GM12878 (cell line): Measurements from ENCODE around the gene ALOX12B. TPM values are rescaled to one million over a fixed set of nuclear protein-coding genes. Genes with fewer than 3 reads are reported as not detected.

ENCODE experiments used
- ATAC-seq: fragments of 200-7000 bp; cut with Tn5 transposase; 3 replicates; pipeline ENCODE4 v1.9.1; 2020; ENCODE audit warnings: mild to moderate bottlenecking, moderate library complexity
- BruUV-seq: library from RNA; stranded (reverse); fragments of 400-500 nt; replicated peaks from 2 replicates; lab custom pipeline; 2021; lab: Mats Ljungman, UMichigan
- CTCF ChIA-PET: fragments of 300-600 bp; sonication (Branson Sonifier 250); formaldehyde crosslinking; extraction: SDS; loops from one replicate; lab custom pipeline; 2021; ENCODE audit warnings: inconsistent platforms; lab: Yijun Ruan, JAX
- POLR2A ChIA-PET: fragments of 350-600 bp; formaldehyde crosslinking; extraction: SDS; loops from one replicate; lab custom pipeline; 2021; ENCODE audit warnings: inconsistent platforms; lab: Charles Lee
- RAD21 ChIA-PET: fragments of 300-600 bp; sonication (Branson Sonifier 250); formaldehyde crosslinking; loops from one replicate; lab custom pipeline; 2023; ENCODE audit warnings: antibody characterized with exemption; ENCODE audit not compliant: unreplicated experiment; lab: Charles Lee
- SMC1A ChIA-PET: fragments of 300-600 bp; sonication (Branson Sonifier 250); formaldehyde crosslinking; loops from one replicate; lab custom pipeline; 2023; ENCODE audit not compliant: unreplicated experiment, uncharacterized antibody; lab: Charles Lee
- DNase-seq: peaks from one replicate; pipeline ENCODE4 v3.0.0-alpha.2; 2011; ENCODE audit warnings: low read depth, low spot score
- FAIRE-seq: peaks from 3 replicates; lab custom pipeline; 2011; peaks lifted over from hg19 to GRCh38; lab: Jason Lieb, UNC
- H2AFZ ChIP-seq: 2 replicates; pipeline ENCODE4 v1.6.0; 2011; ENCODE audit warnings: low read depth, low read length, control low read depth; ENCODE audit not compliant: control insufficient read depth
- H3K27ac ChIP-seq: 2 replicates; pipeline ENCODE4 v1.5.1; 2011; ENCODE audit warnings: control low read depth; ENCODE audit not compliant: control insufficient read depth, insufficient read depth
- H3K27me3 ChIP-seq, 2 experiments: replicated peaks in 1 of 2; 2 replicates each; pipeline versions ENCODE4 v1.6.0 to v1.6.1; 2011; ENCODE audit warnings: low read length in 1 of 2; ENCODE audit not compliant: control insufficient read depth in 2 of 2, insufficient read depth in 2 of 2
- H3K36me3 ChIP-seq, 2 experiments: 2 replicates each; pipeline ENCODE4 v1.5.1; 2011; ENCODE audit warnings: low read length in 1 of 2; ENCODE audit not compliant: control insufficient read depth in 2 of 2, insufficient read depth in 2 of 2
- H3K4me1 ChIP-seq: 2 replicates; pipeline ENCODE4 v1.6.1; 2011; ENCODE audit warnings: mild to moderate bottlenecking, low read length, moderate library complexity, mixed read lengths; ENCODE audit not compliant: control insufficient read depth, insufficient read depth
- H3K4me2 ChIP-seq: 2 replicates; pipeline ENCODE4 v1.6.0; 2011; ENCODE audit warnings: control low read depth; ENCODE audit not compliant: control insufficient read depth, insufficient read depth
- H3K4me3 ChIP-seq: fragments of 200-600 bp; sonication (generic); 2 replicates; pipeline ENCODE4 v1.5.1; 2016
- H3K79me2 ChIP-seq: 2 replicates; pipeline ENCODE4 v1.6.0; 2011; ENCODE audit warnings: low read length; ENCODE audit not compliant: control insufficient read depth, insufficient read depth
- H3K9ac ChIP-seq: 2 replicates; pipeline ENCODE4 v1.8.0; 2011; ENCODE audit warnings: low read length, control low read depth, mixed read lengths; ENCODE audit not compliant: control insufficient read depth, insufficient read depth
- H3K9me3 ChIP-seq: replicated peaks from 3 replicates; pipeline ENCODE4 v1.5.1; 2011; ENCODE audit warnings: mild to moderate bottlenecking, low read length; ENCODE audit not compliant: control insufficient read depth, insufficient read depth
- H4K20me1 ChIP-seq: 2 replicates; pipeline ENCODE4 v1.6.0; 2011; ENCODE audit not compliant: control insufficient read depth, insufficient read depth
- CHD4 ChIP-seq: fragments of 200-600 bp; sonication (generic); IDR thresholded peaks from 2 replicates; pipeline ENCODE4 v1.6.1; 2016; ENCODE audit warnings: mild to moderate bottlenecking
- IRF4 ChIP-seq: IDR thresholded peaks from 2 replicates; pipeline ENCODE4 v1.6.1; 2011; ENCODE audit warnings: low read depth, low read length
- KDM1A ChIP-seq: fragments of 200-600 bp; sonication (generic); IDR thresholded peaks from 2 replicates; pipeline ENCODE4 v1.6.1; 2016; ENCODE audit warnings: borderline replicate concordance
- PML ChIP-seq: IDR thresholded peaks from 2 replicates; pipeline ENCODE4 v1.6.1; 2012; ENCODE audit warnings: low read length, inconsistent platforms
- POU2F2 ChIP-seq: IDR thresholded peaks from 3 replicates; pipeline ENCODE4 v1.6.1; 2011; ENCODE audit warnings: low read depth, mild to moderate bottlenecking, low read length, borderline replicate concordance
- RUNX3 ChIP-seq: IDR thresholded peaks from 2 replicates; pipeline ENCODE4 v1.6.1; 2012; ENCODE audit warnings: low read length, inconsistent platforms
- TAF1 ChIP-seq: IDR thresholded peaks from 2 replicates; pipeline ENCODE4 v1.6.1; 2011; ENCODE audit warnings: mild to moderate bottlenecking, low read depth, low read length, borderline replicate concordance
- ZNF384 ChIP-seq: IDR thresholded peaks from 2 replicates; pipeline ENCODE4 v1.6.1; 2012; ENCODE audit warnings: low read depth, mild to moderate bottlenecking, low read length, improper control_type of control experiment, borderline replicate concordance
- WGBS: methylation state at CpG from one replicate; pipeline ENCODE4 v1.1.6; 2016; ENCODE audit warnings: low lambda C conversion rate; ENCODE audit not compliant: insufficient replicate concordance, insufficient coverage; ENCODE audit errors: missing lambda C conversion rate; 5-methylcytosine and 5-hydroxymethylcytosine counted together
- in situ Hi-C: fragments of 300-500 bp; cut with MboI; formaldehyde crosslinking; loops from 9 replicates; pipeline ENCODE4 v1.14.3; 2018; ENCODE audit warnings: mixed read lengths
- intact Hi-C: fragments of 100-400 bp; cut with micrococcal nuclease; formaldehyde crosslinking; loops from one replicate; pipeline ENCODE4 v1.14.2; 2022; ENCODE audit not compliant: unreplicated experiment
- polyA plus RNA-seq, 11 experiments: library from polyadenylated mRNA; depleted of rRNA in 4 of 11; unstranded in 6 of 11; stranded (reverse) in 5 of 11; fragments of >200 nt; fragmentation: Nextera tagmentation in 4 of 11; fragmentation: Illumina TruSeq in 1 of 11; extraction: Ambion mirVana in 4 of 11; extraction: Trizol in 1 of 11; gene quantifications; 1 replicate in 1 of 11; 2 replicates in 10 of 11; pipeline versions ENCODE4 v1.2.1 to v1.2.3, GENCODE V29; 2011 to 2016; ENCODE audit warnings: inconsistent platforms in 2 of 11, missing spikeins in 2 of 11, low read depth in 1 of 11
- total RNA-seq, 4 experiments: library from RNA; depleted of rRNA in 3 of 4; stranded (reverse); fragments of >200 nt in 3 of 4; fragmentation: Illumina TruSeq in 1 of 4; extraction: Trizol in 1 of 4; gene quantifications; 2 replicates each; pipeline versions ENCODE4 v1.2.1 to v1.2.3, GENCODE V29; 2013 to 2021
- TF ChIP-seq, protein P1 (sequence below): fragments of 450-650 bp; IDR thresholded peaks from 2 replicates; pipeline ENCODE4 v1.6.1; 2018; ENCODE audit warnings: borderline replicate concordance, mild to moderate bottlenecking; ENCODE audit not compliant: partially characterized antibody
- TF ChIP-seq, protein P2 (sequence below): fragments of 150-350 bp; IDR thresholded peaks from 2 replicates; pipeline ENCODE4 v1.6.1; 2014; ENCODE audit warnings: mild to moderate bottlenecking, low read depth, low read length
- TF ChIP-seq, protein P3 (sequence below): fragments of 450-650 bp; IDR thresholded peaks from 2 replicates; pipeline ENCODE4 v1.6.1; 2017; ENCODE audit warnings: antibody characterized with exemption, mild to moderate bottlenecking, moderate library complexity
- TF ChIP-seq, protein P4 (sequence below): fragments of 450-650 bp; IDR thresholded peaks from 2 replicates; pipeline ENCODE4 v1.6.1; 2017; ENCODE audit warnings: borderline replicate concordance

ALOX12B gene
- total and polyA plus RNA-seq, 10 of the 15 experiments (the other 5 are each of a cell fraction or from before 2014, with no cell fraction given): 0.17 to 0.54 TPM; not detected in 8

DNA sequence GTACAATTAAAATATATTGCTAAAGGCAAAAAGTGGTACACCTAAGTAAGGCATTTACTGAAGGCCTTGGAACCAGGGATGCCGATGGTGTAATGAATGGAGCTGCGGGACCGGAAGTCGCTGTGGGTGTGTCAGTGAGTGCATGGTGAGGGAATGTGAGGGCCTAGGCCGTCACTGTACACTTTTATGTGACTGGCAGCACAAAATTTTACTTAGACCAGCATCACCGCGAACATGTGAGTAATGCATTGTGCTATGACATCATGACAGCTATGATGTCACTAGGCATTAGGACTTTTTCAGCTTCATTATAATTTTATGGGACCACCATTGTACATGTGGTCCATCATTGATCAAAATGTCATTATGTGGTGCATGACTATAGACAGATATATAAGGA is 33.9 kb downstream of the ALOX12B start:
- no peak overlapping the region for H3K4me3 ChIP-seq
- ATAC-seq: no peak
- no peak for TF ChIP-seq ZNF384
- TF ChIP-seq, protein P1, sequence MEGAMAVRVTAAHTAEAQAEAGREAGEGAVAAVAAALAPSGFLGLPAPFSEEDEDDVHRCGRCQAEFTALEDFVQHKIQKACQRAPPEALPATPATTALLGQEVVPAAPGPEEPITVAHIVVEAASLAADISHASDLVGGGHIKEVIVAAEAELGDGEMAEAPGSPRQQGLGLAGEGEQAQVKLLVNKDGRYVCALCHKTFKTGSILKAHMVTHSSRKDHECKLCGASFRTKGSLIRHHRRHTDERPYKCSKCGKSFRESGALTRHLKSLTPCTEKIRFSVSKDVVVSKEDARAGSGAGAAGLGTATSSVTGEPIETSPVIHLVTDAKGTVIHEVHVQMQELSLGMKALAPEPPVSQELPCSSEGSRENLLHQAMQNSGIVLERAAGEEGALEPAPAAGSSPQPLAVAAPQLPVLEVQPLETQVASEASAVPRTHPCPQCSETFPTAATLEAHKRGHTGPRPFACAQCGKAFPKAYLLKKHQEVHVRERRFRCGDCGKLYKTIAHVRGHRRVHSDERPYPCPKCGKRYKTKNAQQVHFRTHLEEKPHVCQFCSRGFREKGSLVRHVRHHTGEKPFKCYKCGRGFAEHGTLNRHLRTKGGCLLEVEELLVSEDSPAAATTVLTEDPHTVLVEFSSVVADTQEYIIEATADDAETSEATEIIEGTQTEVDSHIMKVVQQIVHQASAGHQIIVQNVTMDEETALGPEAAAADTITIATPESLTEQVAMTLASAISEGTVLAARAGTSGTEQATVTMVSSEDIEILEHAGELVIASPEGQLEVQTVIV: no peak
- no peak for TF ChIP-seq POU2F2
- TF ChIP-seq RUNX3: no peak
- TF ChIP-seq, protein P2, sequence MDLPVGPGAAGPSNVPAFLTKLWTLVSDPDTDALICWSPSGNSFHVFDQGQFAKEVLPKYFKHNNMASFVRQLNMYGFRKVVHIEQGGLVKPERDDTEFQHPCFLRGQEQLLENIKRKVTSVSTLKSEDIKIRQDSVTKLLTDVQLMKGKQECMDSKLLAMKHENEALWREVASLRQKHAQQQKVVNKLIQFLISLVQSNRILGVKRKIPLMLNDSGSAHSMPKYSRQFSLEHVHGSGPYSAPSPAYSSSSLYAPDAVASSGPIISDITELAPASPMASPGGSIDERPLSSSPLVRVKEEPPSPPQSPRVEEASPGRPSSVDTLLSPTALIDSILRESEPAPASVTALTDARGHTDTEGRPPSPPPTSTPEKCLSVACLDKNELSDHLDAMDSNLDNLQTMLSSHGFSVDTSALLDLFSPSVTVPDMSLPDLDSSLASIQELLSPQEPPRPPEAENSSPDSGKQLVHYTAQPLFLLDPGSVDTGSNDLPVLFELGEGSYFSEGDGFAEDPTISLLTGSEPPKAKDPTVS: no peak
- no peak for TF ChIP-seq KDM1A
- no peak for TF ChIP-seq IRF4
- no peak for TF ChIP-seq PML
- TF ChIP-seq, protein P3, sequence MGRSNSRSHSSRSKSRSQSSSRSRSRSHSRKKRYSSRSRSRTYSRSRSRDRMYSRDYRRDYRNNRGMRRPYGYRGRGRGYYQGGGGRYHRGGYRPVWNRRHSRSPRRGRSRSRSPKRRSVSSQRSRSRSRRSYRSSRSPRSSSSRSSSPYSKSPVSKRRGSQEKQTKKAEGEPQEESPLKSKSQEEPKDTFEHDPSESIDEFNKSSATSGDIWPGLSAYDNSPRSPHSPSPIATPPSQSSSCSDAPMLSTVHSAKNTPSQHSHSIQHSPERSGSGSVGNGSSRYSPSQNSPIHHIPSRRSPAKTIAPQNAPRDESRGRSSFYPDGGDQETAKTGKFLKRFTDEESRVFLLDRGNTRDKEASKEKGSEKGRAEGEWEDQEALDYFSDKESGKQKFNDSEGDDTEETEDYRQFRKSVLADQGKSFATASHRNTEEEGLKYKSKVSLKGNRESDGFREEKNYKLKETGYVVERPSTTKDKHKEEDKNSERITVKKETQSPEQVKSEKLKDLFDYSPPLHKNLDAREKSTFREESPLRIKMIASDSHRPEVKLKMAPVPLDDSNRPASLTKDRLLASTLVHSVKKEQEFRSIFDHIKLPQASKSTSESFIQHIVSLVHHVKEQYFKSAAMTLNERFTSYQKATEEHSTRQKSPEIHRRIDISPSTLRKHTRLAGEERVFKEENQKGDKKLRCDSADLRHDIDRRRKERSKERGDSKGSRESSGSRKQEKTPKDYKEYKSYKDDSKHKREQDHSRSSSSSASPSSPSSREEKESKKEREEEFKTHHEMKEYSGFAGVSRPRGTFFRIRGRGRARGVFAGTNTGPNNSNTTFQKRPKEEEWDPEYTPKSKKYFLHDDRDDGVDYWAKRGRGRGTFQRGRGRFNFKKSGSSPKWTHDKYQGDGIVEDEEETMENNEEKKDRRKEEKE: no peak
- no peak for TF ChIP-seq TAF1
- TF ChIP-seq, protein P4, sequence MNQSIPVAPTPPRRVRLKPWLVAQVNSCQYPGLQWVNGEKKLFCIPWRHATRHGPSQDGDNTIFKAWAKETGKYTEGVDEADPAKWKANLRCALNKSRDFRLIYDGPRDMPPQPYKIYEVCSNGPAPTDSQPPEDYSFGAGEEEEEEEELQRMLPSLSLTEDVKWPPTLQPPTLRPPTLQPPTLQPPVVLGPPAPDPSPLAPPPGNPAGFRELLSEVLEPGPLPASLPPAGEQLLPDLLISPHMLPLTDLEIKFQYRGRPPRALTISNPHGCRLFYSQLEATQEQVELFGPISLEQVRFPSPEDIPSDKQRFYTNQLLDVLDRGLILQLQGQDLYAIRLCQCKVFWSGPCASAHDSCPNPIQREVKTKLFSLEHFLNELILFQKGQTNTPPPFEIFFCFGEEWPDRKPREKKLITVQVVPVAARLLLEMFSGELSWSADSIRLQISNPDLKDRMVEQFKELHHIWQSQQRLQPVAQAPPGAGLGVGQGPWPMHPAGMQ: no peak
- no peak for TF ChIP-seq CHD4
- TF ChIP-seq, all 136 proteins: peak for 0
- H3K79me2 ChIP-seq: no peaks in the 10 kb centered on the region
- POLR2A ChIA-PET: no interaction called here
- peaks cover 0 to 4% of the 10 kb centered on the region in 2 experiments; a peak in 1 of 4 replicates for H3K27me3 ChIP-seq
- H3K36me3 ChIP-seq: no peaks in the 10 kb centered on the region
- CTCF ChIA-PET: interaction anchor here (0.8 to 1.1 kb wide), 2 partner anchors 12 to 64 kb away, joined by 3 to 4 read pairs; no protein-coding TSS in a partner anchor
- H3K4me1 ChIP-seq: peaks cover 14% of the 10 kb centered on the region
- no peak overlapping the region for H3K4me2 ChIP-seq
- H3K9me3 ChIP-seq: no peaks in the 10 kb centered on the region
- H3K9ac ChIP-seq: no peak overlapping the region
- H3K27ac ChIP-seq: no peak overlapping the region
- FAIRE-seq: no peak
- SMC1A ChIA-PET: interaction anchor here (0.6 to 0.7 kb wide), 2 partner anchors 64 to 121 kb away, joined by 3 read pairs; no protein-coding TSS in a partner anchor
- WGBS: 86% methylated on average over 7 of the region's 7 CpGs
- DNase-seq: no peak
- H2AFZ ChIP-seq: no peak overlapping the region
- intact Hi-C loops: no loop called here
- in situ Hi-C loops: no loop called here
- H4K20me1 ChIP-seq: no peaks in the 10 kb centered on the region
- BruUV-seq: no TSS peak
- RAD21 ChIA-PET: interaction anchor here (0.9 kb wide), 1 partner anchor 12 kb away, joined by 4 read pairs; no protein-coding TSS in a partner anchor
